Activated CD8-positive, alpha-beta memory T cell treated with anti-CD3 and anti-CD28 coated beads for 36 hours (primary cell): ENCODE data around the gene PFKM. TPM values are rescaled to one million over a fixed set of nuclear protein-coding genes. Genes with fewer than 3 reads are reported as not detected.
"Not testable (repeated sequence)": the region's sequence is repeated elsewhere in the genome, so short reads cannot be mapped to it uniquely, and the experiment has no call there.

Experiments used
- CTCF ChIA-PET: fragments of 350-600 bp; sonication (Branson Sonifier 250); formaldehyde crosslinking; loops from one replicate; lab custom pipeline; 2021; ENCODE audit warnings: antibody characterized with exemption; lab: Charles Lee
- POLR2A ChIA-PET: fragments of 350-600 bp; sonication (Branson Sonifier 250); formaldehyde crosslinking; loops from one replicate; lab custom pipeline; 2021; ENCODE audit warnings: antibody characterized with exemption; lab: Charles Lee
- total RNA-seq, 2 experiments: library from RNA; stranded (reverse); gene quantifications; one replicate each; pipeline ENCODE4 v1.2.3, GENCODE V29; 2021

Gene PFKM
- total RNA-seq, 2 experiments from 2014 or later: 50.0 to 55.2 TPM

- CTCF ChIA-PET: interaction anchor here (1.4 kb wide), 1 partner anchor 7 kb away, joined by 5 read pairs; no protein-coding TSS in a partner anchor
- POLR2A ChIA-PET: no interaction called here
These were observed 23.9 kb downstream of the PFKM start for GRCh38 chr12:48142818-48143674.

- CTCF ChIA-PET: no interaction called here
- POLR2A ChIA-PET: no interaction called here
These were observed 24.7 kb downstream of the PFKM start for GRCh38 chr12:48143898-48144297.

DNA sequence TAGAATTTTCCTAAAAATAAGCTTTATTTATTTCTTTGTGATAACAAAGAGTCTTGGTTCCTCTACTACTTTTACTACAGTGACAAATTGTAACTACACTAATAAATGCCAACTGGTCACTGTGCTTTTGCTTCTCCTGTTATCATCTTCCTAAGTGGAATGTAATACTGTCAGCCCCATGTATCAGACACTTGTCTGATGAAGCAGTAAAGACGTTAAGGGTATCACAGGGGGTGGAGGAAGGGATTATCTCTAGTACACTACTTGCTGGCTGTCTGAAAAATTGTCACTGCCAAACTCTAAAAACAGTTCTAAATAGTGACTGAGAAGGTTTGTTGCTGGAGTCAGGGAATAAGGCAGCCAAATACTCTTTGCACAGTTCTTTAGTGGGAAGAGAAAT is 26.8 kb downstream of the PFKM start:
- CTCF ChIA-PET: no interaction called here
- POLR2A ChIA-PET: no interaction called here

GRCh38 chr12:48151103-48151771 is 32.1 kb downstream of the PFKM start:
- ChIA-PET CTCF (interaction anchor here (0.9 to 2.2 kb wide), 2 partner anchors 32 to 188 kb away, joined by 4 read pairs; partner anchors contain the start of genes CCDC184 and TMEM106C), POLR2A (no interaction called here)

DNA sequence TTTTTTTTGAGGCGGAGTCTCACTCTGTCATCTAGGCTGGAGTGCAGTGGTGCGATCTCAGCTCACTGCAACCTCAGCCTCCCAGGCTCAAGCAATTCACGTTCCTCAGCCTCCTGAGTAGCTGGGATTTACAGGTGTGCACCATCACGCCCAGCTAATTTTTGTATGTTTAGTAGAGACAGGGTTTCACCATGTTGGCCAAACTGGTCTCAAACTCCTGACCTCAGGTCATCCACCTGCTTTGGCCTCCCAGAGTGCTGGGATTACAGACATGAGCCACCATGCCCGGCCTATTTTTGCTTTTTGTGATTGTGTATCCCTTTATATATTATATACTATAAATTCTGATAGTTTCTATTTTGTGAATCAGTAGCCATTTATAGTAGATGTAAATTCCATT is 36.6 kb downstream of the PFKM start:
- CTCF ChIA-PET: interaction anchor here (1.3 to 1.4 kb wide), 2 partner anchors 9 to 45 kb away, joined by 3 read pairs; no protein-coding TSS in a partner anchor
- POLR2A ChIA-PET: not testable (repeated sequence)

DNA sequence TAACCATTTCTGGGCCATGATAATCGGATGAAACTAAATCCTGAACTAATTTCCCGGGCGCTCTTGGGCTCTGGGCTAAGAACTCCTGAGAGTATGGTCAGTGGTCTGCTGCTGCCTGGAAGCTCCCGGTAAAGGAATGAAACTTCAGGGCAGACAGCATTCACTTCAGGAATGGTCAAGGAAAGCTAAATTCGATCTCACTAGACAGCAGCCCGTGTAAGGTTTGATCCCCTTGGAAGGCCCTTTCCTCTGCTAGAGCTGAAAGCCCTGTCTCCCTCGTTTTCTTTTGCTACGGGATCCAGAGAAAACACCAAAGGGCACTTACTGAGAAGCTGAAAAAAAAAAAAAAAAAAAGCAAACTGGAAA is 37.5 kb downstream of the PFKM start:
- ChIA-PET CTCF (interaction anchor here (0.7 to 1.4 kb wide), 4 partner anchors 8 to 46 kb away, joined by 3 to 7 read pairs (median 4); no protein-coding TSS in a partner anchor), POLR2A (interaction anchor here (0.5 to 2.0 kb wide), 5 partner anchors 35 to 711 kb away, joined by 3 to 8 read pairs (median 6); partner anchors contain the start of gene SENP1)

DNA sequence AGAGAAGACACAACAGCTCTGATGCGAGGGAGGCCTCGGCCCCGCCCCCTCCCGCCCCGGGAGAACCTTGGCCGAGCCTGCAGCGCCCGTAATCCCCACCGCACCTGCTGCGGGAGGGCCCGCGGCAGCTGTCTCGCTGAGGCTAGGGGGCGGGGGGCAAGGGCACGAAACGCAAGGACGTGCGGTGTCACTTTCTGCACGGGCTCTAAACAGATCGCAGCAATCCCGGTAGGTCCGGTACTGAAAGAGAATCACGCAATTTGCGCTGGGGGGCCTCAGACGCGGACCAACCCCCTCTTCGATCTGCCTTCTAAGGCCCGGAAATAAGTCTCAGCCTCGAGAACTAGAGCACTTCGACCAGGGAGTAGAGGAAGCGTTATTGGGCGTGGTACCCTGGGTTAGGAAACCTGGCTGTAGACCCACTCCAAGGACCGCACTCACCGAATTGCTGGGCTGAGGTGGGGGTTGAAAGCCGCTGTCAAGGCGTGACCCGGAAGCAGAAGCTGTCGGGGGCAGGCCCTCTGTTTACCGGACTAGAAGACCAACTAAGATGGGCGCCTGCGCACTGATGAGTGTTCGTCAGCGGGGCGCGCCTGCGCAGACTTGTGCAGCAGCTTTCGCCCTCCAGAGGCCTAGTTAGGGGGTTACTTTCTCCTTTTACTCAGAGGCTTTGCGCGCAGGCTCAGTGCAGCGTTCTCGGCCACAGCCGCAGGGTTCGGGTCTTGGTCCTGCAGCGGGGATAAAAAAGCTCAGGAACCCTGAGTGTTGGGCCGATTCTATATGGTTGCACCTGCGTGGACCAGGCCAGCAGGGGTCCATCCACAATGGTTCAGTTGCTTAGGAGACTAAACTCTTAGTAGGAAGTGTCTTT is 38.1 kb downstream of the PFKM start, which contains the start of gene ASB8:
TSS of gene ASB8 (minus strand) at position 498 of the 871 bp plus-strand sequence. CDS start 4,019 bp downstream, outside the sequence.
- POLR2A ChIA-PET: interaction anchor here (0.5 to 2.0 kb wide), 10 partner anchors 26 to 710 kb away, joined by 3 to 8 read pairs (median 3); partner anchors contain the start of genes CCDC184 and SENP1
- CTCF ChIA-PET: interaction anchor here (0.7 to 1.4 kb wide), 4 partner anchors 26 to 47 kb away, joined by 3 to 7 read pairs (median 4); partner anchors contain the start of gene CCDC184

DNA sequence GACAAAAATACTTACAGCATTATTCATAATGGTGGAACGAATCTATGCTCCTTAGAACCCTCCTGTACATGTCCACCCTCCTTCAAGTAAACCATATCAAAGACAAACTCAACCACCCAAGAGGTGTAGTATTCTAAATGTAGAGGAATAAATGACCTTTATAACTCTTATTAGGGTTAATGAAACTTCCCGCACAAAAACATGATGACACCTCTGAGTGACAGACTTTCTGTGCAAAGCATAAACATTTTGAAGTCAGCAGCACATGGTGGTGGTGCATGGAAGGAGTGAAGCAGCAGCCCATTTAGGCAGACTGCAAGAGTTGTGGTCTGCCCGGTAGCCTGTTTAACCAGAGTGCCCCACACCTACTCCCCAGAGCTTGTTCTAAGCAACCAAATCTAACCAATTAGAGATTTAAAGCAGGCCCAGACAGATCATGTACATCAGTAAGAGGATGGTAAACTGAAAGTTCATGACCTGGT is 38.8 kb downstream of the PFKM start:
- POLR2A ChIA-PET: interaction anchor here (0.6 to 2.0 kb wide), 5 partner anchors 27 to 58 kb away, joined by 3 to 7 read pairs (median 3); partner anchors contain the start of gene SENP1
- CTCF ChIA-PET: interaction anchor here (0.9 to 1.2 kb wide), 2 partner anchors 25 to 40 kb away, joined by 3 to 7 read pairs; partner anchors contain the start of gene CCDC184

GRCh38 chr12:48160046-48160445 is 40.9 kb downstream of the PFKM start:
- CTCF ChIA-PET: interaction anchor here (1.2 kb wide), 1 partner anchor 55 kb away, joined by 4 read pairs; the partner anchor contains the start of gene SENP1
- POLR2A ChIA-PET: no interaction called here

- ChIA-PET CTCF (interaction anchor here (1.2 kb wide), 1 partner anchor 55 kb away, joined by 4 read pairs; the partner anchor contains the start of gene SENP1), POLR2A (no interaction called here)
These were observed 41.6 kb downstream of the PFKM start for GRCh38 chr12:48160807-48161206.

DNA sequence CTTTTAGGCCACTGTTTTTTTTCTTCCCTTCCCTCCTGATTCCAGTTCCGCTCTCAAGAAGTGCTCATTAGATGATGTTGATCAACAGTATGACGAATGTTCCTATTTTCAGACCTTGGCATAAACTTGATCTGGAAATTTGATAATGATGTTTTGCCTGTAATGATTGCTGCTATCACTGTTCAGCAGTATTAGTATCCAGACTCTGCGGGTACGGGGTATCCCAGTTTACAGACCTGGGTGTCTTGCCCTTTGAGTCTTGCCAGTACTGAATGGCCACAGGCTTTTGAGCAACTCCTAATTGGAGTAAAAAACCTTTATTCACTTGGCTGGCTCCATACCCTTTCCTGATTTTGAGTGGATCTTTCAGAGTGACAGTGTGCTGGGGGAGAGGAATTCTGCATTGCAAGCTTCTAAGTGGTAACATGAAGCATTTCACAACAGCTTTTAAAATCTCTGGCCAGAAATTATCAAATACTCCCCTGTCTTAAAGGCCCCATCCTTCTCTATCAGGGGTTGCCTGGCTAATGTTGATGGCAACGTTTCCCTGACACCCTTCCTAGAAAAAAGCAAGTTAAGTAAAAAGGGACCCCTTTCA is 44.1 kb downstream of the PFKM start:
- CTCF ChIA-PET: interaction anchor here (1.2 to 1.4 kb wide), 2 partner anchors 20 to 200 kb away, joined by 3 to 4 read pairs; partner anchors contain the start of genes CCDC184 and TMEM106C
- POLR2A ChIA-PET: no interaction called here

GRCh38 chr12:48164451-48164850 is 45.3 kb downstream of the PFKM start:
- ChIA-PET POLR2A (interaction anchor here (0.5 kb wide), 1 partner anchor 12 kb away, joined by 6 read pairs; no protein-coding TSS in a partner anchor), CTCF (interaction anchor here (0.6 to 1.6 kb wide), 7 partner anchors 8 to 903 kb away, joined by 3 to 7 read pairs (median 3); partner anchors contain the start of gene TMEM106C)

DNA sequence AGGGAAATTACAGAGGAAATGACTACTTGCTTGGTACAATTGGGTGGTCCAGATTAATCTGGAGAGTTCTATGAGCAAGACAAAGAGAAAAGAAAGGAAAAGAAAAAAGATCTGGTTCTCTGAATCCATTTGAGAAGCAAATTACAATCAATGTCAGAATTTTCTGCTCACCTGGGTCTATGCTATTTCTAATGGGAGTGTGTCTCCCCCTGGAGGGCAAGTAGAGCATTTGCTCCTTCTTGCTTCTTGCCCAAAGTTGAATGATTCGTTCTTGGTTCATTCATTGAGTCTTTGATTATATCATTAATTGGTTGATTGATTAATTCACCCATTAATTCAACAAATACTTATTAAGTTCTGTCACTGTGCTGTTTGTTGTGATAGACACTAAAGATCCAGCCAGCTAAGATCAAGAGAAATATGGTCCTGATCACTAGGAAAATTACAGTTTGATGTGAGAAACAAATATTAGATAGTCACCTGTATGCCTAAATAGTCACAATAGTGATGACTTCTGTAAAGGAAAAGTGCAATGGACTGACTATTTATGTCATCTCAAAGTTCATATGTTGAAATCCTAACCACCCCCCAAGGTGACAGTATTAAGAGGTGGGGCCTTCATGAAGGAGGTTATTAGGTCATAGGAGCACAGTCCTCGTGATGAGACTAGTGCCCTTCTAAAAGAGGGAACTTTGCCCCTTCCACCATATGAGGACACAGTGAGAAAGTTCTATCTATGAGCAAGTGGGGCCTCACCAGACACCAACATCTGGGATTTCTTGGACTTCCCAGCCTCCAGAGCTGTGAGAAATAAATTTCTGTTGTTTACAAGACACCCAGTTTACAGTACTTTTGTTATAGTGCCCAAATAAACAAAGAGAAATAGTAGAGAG is 46.2 kb downstream of the PFKM start:
- ChIA-PET CTCF (interaction anchor here (0.6 to 1.6 kb wide), 8 partner anchors 9 to 902 kb away, joined by 3 to 7 read pairs (median 3); no protein-coding TSS in a partner anchor), POLR2A (interaction anchor here (0.5 kb wide), 1 partner anchor 29 kb away, joined by 3 read pairs; no protein-coding TSS in a partner anchor)

DNA sequence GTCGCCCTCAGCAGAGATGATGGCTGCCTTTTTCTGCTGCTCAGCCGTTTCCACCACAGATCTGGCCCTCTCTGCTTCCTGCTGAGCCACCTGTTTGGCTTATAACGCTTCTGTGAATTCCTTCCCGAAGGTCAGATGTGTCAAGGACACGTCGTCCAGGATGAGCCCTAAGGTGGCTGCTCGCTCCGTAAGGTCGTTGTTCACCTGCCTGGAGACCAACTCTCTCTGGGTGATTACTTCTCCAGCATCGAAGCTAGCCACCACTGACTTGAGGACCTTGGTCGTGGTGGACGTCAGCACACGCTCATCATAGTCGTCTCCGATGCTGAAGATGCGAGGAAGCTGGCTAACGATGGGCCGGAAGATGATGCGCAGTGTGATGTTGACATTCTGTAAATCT is 49.8 kb downstream of the PFKM start:
- ChIA-PET CTCF (no interaction called here), POLR2A (no interaction called here)

- ChIA-PET POLR2A (no interaction called here), CTCF (interaction anchor here (1.2 kb wide), 1 partner anchor 11 kb away, joined by 3 read pairs; no protein-coding TSS in a partner anchor)
These were observed 56.7 kb downstream of the PFKM start for GRCh38 chr12:48175613-48176416.

DNA sequence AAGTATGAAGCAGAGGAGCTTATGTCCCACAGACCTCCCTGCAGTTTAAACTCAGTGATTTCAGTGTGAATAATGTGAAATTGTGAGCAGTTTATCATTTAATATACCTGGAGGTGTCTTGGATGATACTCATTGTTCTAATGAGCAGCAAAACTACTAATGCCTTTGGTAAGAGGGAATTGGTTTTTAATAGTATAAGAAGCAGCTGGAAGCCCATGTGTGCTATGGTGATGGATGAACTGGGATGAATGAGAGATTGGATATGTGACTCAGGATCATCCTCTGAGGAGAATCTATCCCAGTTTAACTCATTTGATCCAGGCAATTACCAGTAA is 57.2 kb downstream of the PFKM start:
- CTCF ChIA-PET: interaction anchor here (1.2 kb wide), 1 partner anchor 10 kb away, joined by 3 read pairs; no protein-coding TSS in a partner anchor
- POLR2A ChIA-PET: interaction anchor here (0.9 kb wide), 1 partner anchor 301 kb away, joined by 5 read pairs; no protein-coding TSS in a partner anchor
